ENCODE results near the gene AFF3.

Gene AFF3

GRCh38 chr2:100043891-100044255, 98.5 kb downstream of the AFF3 start:
- no peak for DNase-seq (ENCODE audit: low read depth, low spot score)

DNA sequence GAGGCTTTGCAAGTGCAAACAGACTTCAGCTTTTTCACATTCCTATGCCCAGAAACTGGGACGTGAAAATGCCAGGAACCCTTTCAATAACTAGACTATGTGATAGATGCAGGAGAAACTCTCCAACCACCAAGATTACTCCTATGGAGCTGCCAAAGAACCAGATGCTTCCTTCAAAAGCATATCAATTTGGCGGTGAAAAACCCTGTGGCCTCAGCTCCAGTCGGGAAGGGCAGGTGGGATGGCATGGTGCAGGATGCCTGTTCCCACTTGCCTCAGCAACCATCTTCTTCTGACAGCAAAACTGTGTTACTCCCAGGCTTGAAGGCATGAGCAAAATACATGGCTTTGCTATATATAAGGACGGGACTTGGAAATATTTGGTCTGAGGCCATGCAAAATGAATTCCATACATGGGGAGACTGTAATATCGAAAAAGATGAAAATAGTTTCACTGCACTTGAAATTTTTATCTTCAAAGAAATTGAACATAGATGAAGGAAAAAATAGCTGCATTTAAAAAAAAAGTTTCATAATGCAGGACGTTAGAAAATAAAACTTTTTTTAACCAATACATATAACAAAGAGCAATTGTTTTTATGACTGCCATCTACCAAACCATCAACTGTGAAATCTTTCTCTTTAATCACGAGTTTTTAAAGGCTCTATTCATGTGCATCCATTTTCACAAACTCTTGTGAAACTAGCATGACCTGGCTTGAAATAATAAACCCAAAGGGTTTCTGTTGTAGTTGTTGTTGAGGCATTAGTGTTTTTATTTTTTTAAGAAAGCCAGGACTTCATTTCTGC, 99.1 kb downstream of the AFF3 start:
- no peak for DNase-seq (ENCODE audit: low read depth, low spot score)

GRCh38 chr2:100042562-100042961, 99.8 kb downstream of the AFF3 start:
- no peak for DNase-seq (ENCODE audit: low read depth, low spot score)

DNA sequence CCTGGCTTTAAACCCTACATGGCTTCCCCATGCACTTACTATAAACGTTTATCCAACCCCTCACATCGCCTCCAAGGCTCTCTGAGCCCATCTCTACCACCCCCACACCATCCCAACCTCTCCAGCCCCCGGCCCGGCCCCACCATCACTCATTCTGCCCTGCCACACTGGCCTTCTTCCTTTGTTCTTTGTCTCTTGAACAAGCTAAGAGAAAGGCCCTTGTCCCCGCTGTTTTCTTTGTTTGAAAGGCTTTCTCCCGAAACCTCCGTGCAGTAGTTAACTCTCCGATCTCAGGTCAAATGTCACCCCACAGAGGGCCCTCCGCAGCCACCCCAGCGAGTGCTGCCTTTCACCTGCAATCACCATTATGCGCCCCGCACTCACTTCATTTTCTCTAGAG, 100.4 kb downstream of the AFF3 start:
- no peak for DNase-seq (ENCODE audit: low read depth, low spot score)

DNA sequence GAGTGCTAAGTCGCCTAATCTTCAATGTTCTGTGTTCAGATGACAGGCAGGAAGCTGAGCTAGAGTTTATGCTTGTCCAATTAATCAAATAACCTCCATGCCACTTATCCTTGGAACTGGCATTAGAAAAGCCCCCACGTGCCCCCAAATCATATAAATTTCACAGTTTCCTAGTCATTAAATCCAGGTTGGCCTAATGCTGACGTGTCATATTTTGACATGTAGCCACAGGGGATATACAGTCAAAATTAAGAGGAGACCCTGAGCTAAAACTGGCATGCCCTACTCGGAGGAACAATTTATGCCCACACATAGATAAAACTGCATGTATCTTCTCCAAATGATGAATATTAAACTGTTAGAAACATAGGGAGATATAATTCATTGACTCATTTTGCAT, 101.0 kb downstream of the AFF3 start:
- no peak for DNase-seq (ENCODE audit: low read depth, low spot score)

GRCh38 chr2:100040906-100041305, 101.5 kb downstream of the AFF3 start:
- DNase-seq (ENCODE audit: low read depth, low spot score) = no peak

- DNase-seq (ENCODE audit: low read depth, low spot score) = no peak
Measured at GRCh38 chr2:100039291-100039980, 103.0 kb downstream of the AFF3 start.

GRCh38 chr2:100038011-100038410, 104.4 kb downstream of the AFF3 start:
- DNase-seq (ENCODE audit: low read depth, low spot score) = no peak

- DNase-seq (ENCODE audit: low read depth, low spot score) = no peak
Measured at GRCh38 chr2:100036793-100037192, 105.6 kb downstream of the AFF3 start.

DNA sequence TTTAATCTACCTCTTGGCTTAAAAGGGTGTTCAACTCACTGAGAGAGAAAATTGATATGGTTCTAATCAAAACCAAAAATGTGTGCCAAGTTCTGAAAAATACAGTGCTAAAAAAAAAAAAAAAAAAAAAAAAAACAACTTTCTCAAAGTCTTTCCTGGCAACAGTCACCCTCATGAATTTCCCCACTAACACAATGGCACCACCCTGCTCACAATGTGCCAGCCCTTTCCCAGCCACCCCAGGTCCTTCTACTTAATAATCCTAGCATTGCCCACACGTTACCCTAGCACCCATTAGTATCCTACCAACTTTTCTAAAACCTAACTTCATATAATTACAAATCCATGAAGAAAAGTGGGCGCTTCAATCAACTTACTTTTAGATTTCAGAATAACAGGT, 106.4 kb downstream of the AFF3 start:
- no peak for DNase-seq (ENCODE audit: low read depth, low spot score)

- no peak for DNase-seq (ENCODE audit: low read depth, low spot score)
Measured at GRCh38 chr2:100034431-100034830, 108.0 kb downstream of the AFF3 start.

DNA sequence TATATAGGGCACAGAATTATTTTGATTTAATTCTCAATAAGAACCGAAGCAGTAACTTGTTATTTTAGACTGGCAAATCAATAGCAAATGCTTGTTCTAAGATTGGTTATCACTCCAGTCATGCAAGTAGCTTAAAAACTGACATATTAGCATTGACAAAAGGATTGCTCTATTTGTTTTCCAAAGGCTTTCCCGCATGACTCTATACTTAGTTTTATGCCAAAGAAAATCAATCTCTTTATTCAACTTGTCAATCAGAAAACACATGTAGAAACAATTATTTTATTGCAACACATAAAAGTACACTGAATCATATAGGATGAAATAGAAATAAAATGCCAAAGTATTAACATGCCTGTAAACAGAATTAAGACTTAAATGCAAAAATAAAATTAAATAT, 108.4 kb downstream of the AFF3 start:
- DNase-seq (ENCODE audit: low read depth, low spot score) = no peak

- no peak for DNase-seq (ENCODE audit: low read depth, low spot score)
Measured at GRCh38 chr2:100031604-100032003, 110.8 kb downstream of the AFF3 start.

- DNase-seq (ENCODE audit: low read depth, low spot score) = no peak
Measured at GRCh38 chr2:100029460-100029859, 112.9 kb downstream of the AFF3 start.

- no peak for DNase-seq (ENCODE audit: low read depth, low spot score)
Measured at GRCh38 chr2:100021791-100022340, 120.5 kb downstream of the AFF3 start.

- no peak for DNase-seq (ENCODE audit: low read depth, low spot score)
Measured at GRCh38 chr2:100019499-100019898, 122.9 kb downstream of the AFF3 start.

DNA sequence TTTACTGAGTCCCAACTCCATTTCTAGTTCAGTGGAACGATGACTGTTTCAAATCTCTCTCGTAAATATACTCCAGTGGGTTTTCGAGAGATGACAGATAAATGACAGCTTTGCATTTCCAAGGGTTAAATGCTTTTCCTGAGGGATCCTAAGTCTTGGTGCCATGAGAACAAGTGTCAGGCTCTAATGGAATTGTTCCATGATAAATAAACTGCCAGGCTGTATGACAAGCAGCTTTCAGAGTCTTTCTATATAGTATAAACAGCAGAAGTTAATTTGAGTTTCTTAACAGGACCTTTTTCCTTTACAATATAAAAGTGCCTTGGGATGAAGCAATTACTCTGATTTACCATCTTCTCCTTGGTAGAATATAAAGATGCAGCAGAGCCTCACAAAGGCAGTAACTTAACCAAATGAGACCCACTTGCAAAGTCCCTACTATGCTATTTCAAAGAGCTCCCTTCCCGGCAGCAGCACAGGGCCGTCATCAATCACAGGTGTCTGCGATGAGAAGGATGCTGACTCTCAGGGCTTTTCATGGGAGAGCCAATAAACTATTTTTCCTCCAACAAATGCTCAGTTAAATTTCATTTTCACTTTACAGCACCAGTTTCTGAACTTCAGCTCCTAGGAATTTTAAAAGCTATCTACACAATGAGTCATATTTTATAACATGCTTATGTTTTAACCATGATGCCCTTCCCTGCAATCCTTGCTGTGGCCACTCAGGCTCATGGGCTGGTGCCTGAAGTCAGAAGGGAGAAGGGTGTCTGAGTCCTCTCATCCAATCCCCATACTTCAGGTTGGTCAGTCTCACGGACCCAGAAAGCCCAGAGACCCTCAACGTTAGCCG, 123.8 kb downstream of the AFF3 start:
- no peak for DNase-seq (ENCODE audit: low read depth, low spot score)

DNA sequence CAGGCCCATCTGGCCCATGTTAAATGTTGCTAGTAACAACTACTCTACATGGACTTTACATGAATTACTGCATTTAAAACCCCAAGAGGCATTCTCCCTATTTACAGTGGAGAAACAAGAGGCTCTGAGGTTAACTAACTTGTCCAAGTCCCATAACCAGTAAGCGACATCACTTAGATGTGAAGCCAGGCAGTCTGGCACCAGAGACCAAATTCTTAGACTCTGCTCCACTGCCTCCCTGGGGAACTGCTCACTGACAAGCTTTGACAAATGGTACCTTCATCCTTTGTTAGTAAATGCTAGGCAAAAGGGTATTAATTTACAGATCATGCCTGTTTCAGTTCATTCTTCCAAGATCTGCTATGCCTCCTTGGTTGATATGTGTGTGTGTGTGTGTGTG, 124.8 kb downstream of the AFF3 start:
- DNase-seq (ENCODE audit: low read depth, low spot score) = no peak

DNA sequence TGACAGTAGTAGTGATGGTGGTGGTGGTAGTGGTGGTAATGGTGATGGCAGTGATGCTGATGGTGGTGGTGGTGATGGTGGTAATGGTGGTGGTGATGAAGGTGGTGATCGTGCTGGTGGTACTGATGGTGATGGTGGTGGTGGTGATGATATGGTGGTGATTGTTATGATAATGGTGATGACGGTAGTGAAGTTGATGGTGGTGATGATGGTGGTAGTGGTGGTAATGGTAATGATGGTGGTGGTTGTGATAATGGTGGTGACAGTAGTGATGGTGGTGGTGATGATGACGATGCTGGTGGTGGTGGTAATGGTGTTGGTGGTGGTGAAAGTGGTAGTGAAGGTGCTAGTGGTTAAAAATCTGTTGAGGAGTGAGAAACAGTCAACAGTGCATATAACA, 125.6 kb downstream of the AFF3 start:
- no peak for DNase-seq (ENCODE audit: low read depth, low spot score)

GRCh38 chr2:100015849-100016248, 126.5 kb downstream of the AFF3 start:
- no peak for DNase-seq (ENCODE audit: low read depth, low spot score)

GRCh38 chr2:100013892-100014677, 128.3 kb downstream of the AFF3 start:
- DNase-seq (ENCODE audit: low read depth, low spot score) = peak; percentile 73

Data from brain pericyte (primary cell).